Activated CD8-positive, alpha-beta memory T cell treated with anti-CD3 and anti-CD28 coated beads for 48 hours (primary cell): Measurements from ENCODE around the gene SHD.
"Not testable (repeated sequence)": the region's sequence is repeated elsewhere in the genome, so short reads cannot be mapped to it uniquely, and the experiment has no call there.

Experiments used
- DNase-seq, 3 experiments: peaks; one replicate each; pipeline ENCODE4 v3.0.0-alpha.2; 2020; ENCODE audit warnings: low read depth in 2 of 3, low spot score in 2 of 3

The SHD gene

GRCh38 chr19:4278419-4279266, at the start of gene SHD:
Gene SHD, plus strand, starts transcription at chr19:4279266. Its CDS starts 798 bp downstream, at chr19:4280064.
- DNase-seq = no peak

- not testable (repeated sequence) for DNase-seq
These were observed 48.8 kb upstream of the SHD start for GRCh38 chr19:4230237-4230636.

- not testable (repeated sequence) for DNase-seq
These were observed 47.5 kb upstream of the SHD start for GRCh38 chr19:4231521-4231920.

GRCh38 chr19:4232139-4232538, 46.9 kb upstream of the SHD start:
- not testable (repeated sequence) for DNase-seq

- DNase-seq = no peak
These were observed 46.3 kb upstream of the SHD start for GRCh38 chr19:4232614-4233281.

- peak; percentile 42 to 88 (median 82) for DNase-seq
These were observed 45.7 kb upstream of the SHD start for GRCh38 chr19:4233282-4233853.

- DNase-seq = no peak
These were observed 44.8 kb upstream of the SHD start for GRCh38 chr19:4234142-4234861.

- DNase-seq = no peak
These were observed 44.2 kb upstream of the SHD start for GRCh38 chr19:4234862-4235201.

- DNase-seq = not testable (repeated sequence)
These were observed 41.6 kb upstream of the SHD start for GRCh38 chr19:4237510-4237909.

- DNase-seq = no peak
These were observed 40.2 kb upstream of the SHD start for GRCh38 chr19:4238831-4239230.

GRCh38 chr19:4241824-4242430, 37.1 kb upstream of the SHD start:
- DNase-seq = no peak

GRCh38 chr19:4245938-4246337, 33.1 kb upstream of the SHD start:
- DNase-seq = not testable (repeated sequence)

GRCh38 chr19:4246767-4247593, 32.1 kb upstream of the SHD start, which contains the start of gene YJU2:
Gene YJU2, plus strand, starts transcription at chr19:4247080. Its CDS starts 67 bp downstream, at chr19:4247147.
- DNase-seq = peak; percentile 92 to 93 (median 92)

GRCh38 chr19:4256563-4256962, 22.5 kb upstream of the SHD start:
- DNase-seq = no peak

GRCh38 chr19:4257025-4257424, 22.0 kb upstream of the SHD start:
- DNase-seq = no peak

GRCh38 chr19:4258181-4258580, 20.9 kb upstream of the SHD start:
- no peak for DNase-seq

- no peak for DNase-seq
These were observed 18.4 kb upstream of the SHD start for GRCh38 chr19:4260613-4261191.

- no peak for DNase-seq
These were observed 14.3 kb upstream of the SHD start for GRCh38 chr19:4264812-4265211.

GRCh38 chr19:4266253-4267000, 12.6 kb upstream of the SHD start:
- no peak for DNase-seq
